Pancreas (tissue), 10 donors: ENCODE data around the gene DAB2IP. TPM values are rescaled to one million over a fixed set of nuclear protein-coding genes. Genes with fewer than 3 reads are reported as not detected.
"Not testable (repeated sequence)": the region's sequence is repeated elsewhere in the genome, so short reads cannot be mapped to it uniquely, and the experiment has no call there.

Experiments
- ATAC-seq, 4 donors: fragments of 200-7000 bp; cut with Tn5 transposase; one replicate each; pipeline versions ENCODE4 v1.8.0 to v1.9.1; 2020; ENCODE audit warnings: mild to moderate bottlenecking in 4 of 4, moderate library complexity in 4 of 4
- DNase-seq, 6 donors: peaks; one replicate each; pipeline ENCODE4 v3.0.0-alpha.2; 2020
- FAIRE-seq: peaks from 2 replicates; lab custom pipeline; 2012; peaks lifted over from hg19 to GRCh38; lab: Jason Lieb, UNC
- H3K27ac ChIP-seq, 4 donors: fragments of 200-600 bp; sonication (generic); 1 replicate in 3 of 4; 2 replicates in 1 of 4; pipeline versions ENCODE4 v1.5.0 to v1.8.0; 2020
- H3K27me3 ChIP-seq, 4 donors: fragments of 200-600 bp; one replicate each; pipeline ENCODE4 v1.8.0; 2021
- H3K36me3 ChIP-seq, 3 donors: fragments of 200-600 bp; sonication (generic) in 1 of 3; one replicate each; pipeline versions ENCODE4 v1.5.0 to v1.8.0; 2020 to 2021
- H3K4me1 ChIP-seq, 3 donors: fragments of 200-600 bp; one replicate each; pipeline ENCODE4 v1.8.0; 2021
- H3K4me3 ChIP-seq, 4 donors: fragments of 200-600 bp; sonication (generic) in 2 of 4; one replicate each; pipeline versions ENCODE4 v1.5.0 to v1.8.0; 2020 to 2021
- H3K9me3 ChIP-seq, 4 donors: fragments of 200-600 bp; one replicate each; pipeline ENCODE4 v1.8.0; 2021
- WGBS, 2 donors: extraction: QIAGEN DNeasy Blood & Tissue Kit; methylation state at CpG; one replicate each; pipeline ENCODE4 v1.1.7; 2013; 5-methylcytosine and 5-hydroxymethylcytosine counted together
- intact Hi-C, 3 donors: fragments of 100-400 bp; cut with DNase I; formaldehyde crosslinking; loops; one replicate each; pipeline versions ENCODE4 v1.11.1 to v1.14.2; 2022
- polyA plus RNA-seq, 2 donors: library from polyadenylated mRNA; stranded (reverse); fragments of 200-250 nt; gene quantifications; one replicate each; pipeline ENCODE4 v1.2.3, GENCODE V29; 2013
- total RNA-seq, 6 donors: library from RNA; stranded (reverse); fragmentation: NEBNext Ultra II Directional in 4 of 6; extraction: Animal tissue kit (Norgen Biotek cat#: 25700) in 4 of 6; gene quantifications; one replicate each; pipeline versions ENCODE4 v1.2.1 to v1.2.4, GENCODE V29; 2021 to 2023
- TF ChIP-seq, protein P1 (sequence below), 4 donors: fragments of 200-600 bp; sonication (generic) in 3 of 4; IDR thresholded peaks; one replicate each; pipeline versions ENCODE4 v1.5.0 to v1.8.0; 2021; ENCODE audit warnings: antibody characterized with exemption in 4 of 4
- donor health status: healthy with polysubstance abuse.
- donor health status: DM: no; HTN: no; CAD: no; lungs with moderate emphysema.
- donor health status: DM: no; HTN: no; CAD: no.
- donor health status: control.
- donor health status: control.
- donor health status: Bipolar disorder and iron deficiency.
- donor health status: DM: yes; HTN: yes; CAD: no.
- donor health status: DM: no; HTN: no; CAD: no.
- donor health status: DM: no; HTN: no; CAD: no.
- donor health status: DM: yes; HTN: yes; CAD: no.

The DAB2IP gene
- total and polyA plus RNA-seq, 8 donors: 14.7 to 52.1 (median 25.3) TPM

DNA sequence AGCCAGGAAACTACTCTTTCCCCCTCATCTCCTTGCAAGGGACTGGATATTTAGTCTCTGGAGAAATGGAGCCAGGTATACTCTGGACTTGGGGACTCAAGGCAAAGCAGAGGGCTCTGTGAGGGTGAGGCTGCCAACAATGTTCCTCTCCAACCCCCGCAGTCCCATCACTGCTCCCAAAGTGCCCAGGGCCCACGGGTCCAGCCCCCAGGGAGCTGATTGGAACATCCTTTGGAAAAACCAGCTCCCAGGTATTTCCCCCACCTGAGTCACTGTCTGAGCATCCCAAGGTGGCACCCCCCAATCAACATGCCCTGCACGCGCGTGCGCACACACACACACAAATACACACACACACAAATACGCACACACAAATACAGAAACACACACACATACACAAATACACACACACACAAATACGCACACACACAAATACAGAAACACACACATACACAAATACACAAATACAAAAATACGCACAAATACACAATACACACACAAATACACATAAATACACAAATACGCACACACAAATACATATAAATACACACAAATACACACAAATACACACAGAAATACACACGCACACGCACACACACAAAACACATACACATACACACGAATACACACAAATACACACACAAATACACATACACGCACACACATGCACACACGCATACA, 137.4 kb downstream of the DAB2IP start:
- FAIRE-seq: no peak

DNA sequence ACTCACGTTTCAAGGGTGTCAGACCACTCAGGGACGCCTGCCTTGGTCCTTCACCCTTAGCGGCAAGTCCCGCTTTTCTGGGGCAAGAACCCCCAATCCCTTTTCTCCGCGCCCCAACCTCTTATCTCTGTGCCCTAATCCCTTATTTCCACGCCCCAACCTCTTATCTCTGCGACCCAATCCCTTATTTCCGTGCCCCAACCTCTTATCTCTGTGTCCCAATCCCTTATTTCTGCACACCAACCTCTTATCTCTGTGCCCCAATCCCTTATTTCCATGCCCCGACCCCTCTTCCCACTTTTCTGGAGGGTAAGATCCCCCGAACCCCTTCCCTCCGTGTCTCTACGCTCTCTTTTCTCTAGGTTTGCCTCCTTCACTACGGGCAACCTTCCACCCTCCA, 139.4 kb downstream of the DAB2IP start:
- H3K27me3 ChIP-seq: no peaks in the 10 kb centered on the region
- no peak for DNase-seq
- H3K4me3 ChIP-seq: no peak overlapping the region
- no peaks in the 10 kb centered on the region for H3K4me1 ChIP-seq
- H3K36me3 ChIP-seq: no peaks in the 10 kb centered on the region
- FAIRE-seq: no peak
- TF ChIP-seq, protein P1, sequence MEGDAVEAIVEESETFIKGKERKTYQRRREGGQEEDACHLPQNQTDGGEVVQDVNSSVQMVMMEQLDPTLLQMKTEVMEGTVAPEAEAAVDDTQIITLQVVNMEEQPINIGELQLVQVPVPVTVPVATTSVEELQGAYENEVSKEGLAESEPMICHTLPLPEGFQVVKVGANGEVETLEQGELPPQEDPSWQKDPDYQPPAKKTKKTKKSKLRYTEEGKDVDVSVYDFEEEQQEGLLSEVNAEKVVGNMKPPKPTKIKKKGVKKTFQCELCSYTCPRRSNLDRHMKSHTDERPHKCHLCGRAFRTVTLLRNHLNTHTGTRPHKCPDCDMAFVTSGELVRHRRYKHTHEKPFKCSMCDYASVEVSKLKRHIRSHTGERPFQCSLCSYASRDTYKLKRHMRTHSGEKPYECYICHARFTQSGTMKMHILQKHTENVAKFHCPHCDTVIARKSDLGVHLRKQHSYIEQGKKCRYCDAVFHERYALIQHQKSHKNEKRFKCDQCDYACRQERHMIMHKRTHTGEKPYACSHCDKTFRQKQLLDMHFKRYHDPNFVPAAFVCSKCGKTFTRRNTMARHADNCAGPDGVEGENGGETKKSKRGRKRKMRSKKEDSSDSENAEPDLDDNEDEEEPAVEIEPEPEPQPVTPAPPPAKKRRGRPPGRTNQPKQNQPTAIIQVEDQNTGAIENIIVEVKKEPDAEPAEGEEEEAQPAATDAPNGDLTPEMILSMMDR (IDR thresholded peaks at IDR 0.05): no peak
- no peak overlapping the region for H3K27ac ChIP-seq
- intact Hi-C loops: no loop called here
- WGBS, 2 donors: 68 to 84% methylated on average over 9 to 14 of the region's 14 CpGs
- no peaks in the 10 kb centered on the region for H3K9me3 ChIP-seq
- no peak for ATAC-seq

More for the DNA sequence above, 137.4 kb downstream of the DAB2IP start:
- Histone ChIP-seq H3K36me3 (no peaks in the 10 kb centered on the region), H3K27me3 (no peaks in the 10 kb centered on the region), H3K9me3 (no peaks in the 10 kb centered on the region), H3K27ac (no peak overlapping the region), H3K4me3 (no peak overlapping the region), H3K4me1 (no peaks in the 10 kb centered on the region)
- 89 to 96% methylated on average over 15 of the region's 15 CpGs for WGBS, 2 donors
- DNase-seq (no peak), ATAC-seq (no peak)
- intact Hi-C loops: no loop called here
- TF ChIP-seq, protein P1 (IDR thresholded peaks at IDR 0.05): no peak

- FAIRE-seq, DNase-seq, H3K9me3 ChIP-seq: not testable (repeated sequence)
These were observed 141.0 kb downstream of the DAB2IP start for GRCh38 chr9:121792476-121792875.

DNA sequence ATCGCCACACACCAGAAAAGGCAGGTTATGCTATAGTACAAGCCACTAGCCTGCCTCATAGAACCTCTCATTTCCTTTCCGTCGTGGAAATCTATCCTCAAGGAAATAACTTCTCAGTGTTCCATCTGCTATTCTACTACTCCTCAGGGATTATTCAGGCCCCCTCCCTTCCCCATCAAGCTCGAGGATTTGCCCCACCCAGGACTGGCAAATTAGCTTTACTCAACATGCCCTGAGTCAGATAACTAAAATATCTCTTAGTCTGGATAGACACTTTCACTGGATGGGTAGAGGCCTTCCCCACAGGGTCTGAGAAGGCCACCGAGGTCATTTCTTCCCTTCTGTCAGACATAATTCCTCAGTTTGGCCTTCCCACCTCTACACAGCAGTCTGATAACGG, 142.9 kb downstream of the DAB2IP start:
- intact Hi-C loops, H3K27me3 ChIP-seq, H3K36me3 ChIP-seq, H3K9me3 ChIP-seq, DNase-seq, ATAC-seq, H3K4me3 ChIP-seq, FAIRE-seq, H3K27ac ChIP-seq, H3K4me1 ChIP-seq: not testable (repeated sequence)
- 83 to 86% methylated on average over 6 of the region's 6 CpGs for WGBS, 2 donors

More at GRCh38 chr9:121792476-121792875, 141.0 kb downstream of the DAB2IP start:
- H3K27me3 ChIP-seq, ATAC-seq, H3K27ac ChIP-seq, H3K36me3 ChIP-seq, H3K4me3 ChIP-seq, intact Hi-C loops, H3K4me1 ChIP-seq: not testable (repeated sequence)
- 91 to 92% methylated on average over 10 of the region's 10 CpGs for WGBS, 2 donors

DNA sequence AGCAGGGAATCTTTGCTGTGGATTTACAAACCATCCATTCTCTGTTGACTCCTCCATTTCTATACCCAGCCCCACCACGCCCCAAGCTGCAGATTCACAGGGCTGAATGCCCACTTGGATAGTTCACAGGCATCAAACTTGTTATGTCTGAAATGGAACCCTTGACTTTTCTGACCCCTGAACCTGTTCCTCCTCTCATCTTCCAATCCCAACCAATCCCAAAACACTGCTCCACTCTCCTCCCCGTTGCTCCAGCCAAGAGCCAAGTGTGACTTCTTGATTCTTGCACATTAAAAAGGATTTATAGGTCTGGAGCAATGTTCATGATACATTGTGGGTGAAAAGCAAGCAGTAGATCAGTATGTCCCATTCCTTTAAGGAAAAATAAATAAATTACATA, 145.6 kb downstream of the DAB2IP start:
- WGBS, 2 donors: 92 to 96% methylated on average over 2 of the region's 2 CpGs
- no peak overlapping the region for H3K27ac ChIP-seq
- H3K4me1 ChIP-seq: no peaks in the 10 kb centered on the region
- H3K36me3 ChIP-seq: no peaks in the 10 kb centered on the region
- DNase-seq (no peak), FAIRE-seq (no peak), ATAC-seq (no peak)
- TF ChIP-seq, protein P1 (IDR thresholded peaks at IDR 0.05): no peak
- intact Hi-C loops: no loop called here
- no peak overlapping the region for H3K4me3 ChIP-seq
- H3K27me3 ChIP-seq: no peaks in the 10 kb centered on the region
- H3K9me3 ChIP-seq: no peaks in the 10 kb centered on the region

DNA sequence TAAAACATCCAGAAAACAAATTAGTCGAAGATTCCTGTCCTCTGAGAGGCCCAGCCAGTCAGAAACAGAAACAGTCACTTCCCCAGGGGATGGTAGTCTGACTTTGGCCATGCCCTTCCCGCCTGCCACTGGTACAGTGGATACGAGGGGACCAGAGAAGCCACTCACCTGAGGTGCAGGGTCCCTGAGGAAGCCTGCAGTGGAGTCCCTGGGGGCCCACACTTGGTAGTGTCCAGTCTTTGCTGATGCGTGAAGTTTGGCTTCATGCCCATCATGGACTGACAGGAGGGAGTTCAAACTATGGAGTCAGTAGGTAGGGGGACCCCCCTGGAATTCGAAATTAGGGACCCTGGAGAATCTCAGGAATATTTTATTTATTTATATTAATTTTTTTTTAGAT, 147.5 kb downstream of the DAB2IP start:
- FAIRE-seq: no peak
- H3K36me3 ChIP-seq: no peaks in the 10 kb centered on the region

More for the DNA sequence above, 147.5 kb downstream of the DAB2IP start:
- ATAC-seq (no peak), DNase-seq (no peak)
- TF ChIP-seq, protein P1 (IDR thresholded peaks at IDR 0.05): no peak
- Histone ChIP-seq H3K27ac (no peak overlapping the region), H3K27me3 (no peaks in the 10 kb centered on the region), H3K4me3 (no peak overlapping the region), H3K9me3 (no peaks in the 10 kb centered on the region), H3K4me1 (no peaks in the 10 kb centered on the region)
- 73 to 74% methylated on average over 5 of the region's 5 CpGs for WGBS, 2 donors
- intact Hi-C loops: no loop called here
